Measurements from ENCODE around the gene CEP63. TPM values are rescaled to one million over a fixed set of nuclear protein-coding genes. Genes with fewer than 3 reads are reported as not detected.
"Not testable (repeated sequence)": the region's sequence is repeated elsewhere in the genome, so short reads cannot be mapped to it uniquely, and the experiment has no call there.

Gene CEP63
- total RNA-seq, 2 experiments from 2014 or later, result 21.8 to 22.0 TPM

GRCh38 chr3:134562055-134562454 lies 76.2 kb downstream of the CEP63 start:
- Mint-ChIP-seq H3K4me1 (peaks cover 1% of the 10 kb centered on the region), H3K27me3 (no peaks in the 10 kb centered on the region), H3K27ac (no peak overlapping the region), H3K9me3 (no peaks in the 10 kb centered on the region), H3K4me3 (no peak overlapping the region), H3K36me3 (peaks cover 31% of the 10 kb centered on the region)
- no peak for DNase-seq

- Mint-ChIP-seq H3K27me3 (no peaks in the 10 kb centered on the region), H3K27ac (no peak overlapping the region), H3K4me3 (no peak overlapping the region), H3K9me3 (peaks cover 3% of the 10 kb centered on the region), H3K36me3 (peaks cover 29% of the 10 kb centered on the region), H3K4me1 (peaks cover 1% of the 10 kb centered on the region)
- DNase-seq, result no peak
Observed at GRCh38 chr3:134563601-134564000, 77.7 kb downstream of the CEP63 start.

GRCh38 chr3:134564991-134565390 lies 79.1 kb downstream of the CEP63 start:
- Mint-ChIP-seq H3K4me3 (no peak overlapping the region), H3K36me3 (peaks cover 29% of the 10 kb centered on the region), H3K27ac (no peak overlapping the region), H3K27me3 (no peaks in the 10 kb centered on the region), H3K4me1 (peaks cover 1% of the 10 kb centered on the region), H3K9me3 (peaks cover 10% of the 10 kb centered on the region)
- no peak for DNase-seq

- Mint-ChIP-seq H3K4me1 (no peaks in the 10 kb centered on the region), H3K4me3 (no peak overlapping the region)
Observed at GRCh38 chr3:134567605-134568004, 81.7 kb downstream of the CEP63 start.

GRCh38 chr3:134568790-134569189 lies 82.9 kb downstream of the CEP63 start:
- peaks cover 25% of the 10 kb centered on the region for H3K9me3 Mint-ChIP-seq
- no peak overlapping the region for H3K27ac Mint-ChIP-seq
- no peak overlapping the region for H3K4me3 Mint-ChIP-seq
- no peaks in the 10 kb centered on the region for H3K4me1 Mint-ChIP-seq
- no peak for DNase-seq
- H3K27me3 Mint-ChIP-seq, result no peaks in the 10 kb centered on the region
- peaks cover 15% of the 10 kb centered on the region for H3K36me3 Mint-ChIP-seq

More at GRCh38 chr3:134567605-134568004, 81.7 kb downstream of the CEP63 start:
- Mint-ChIP-seq H3K9me3 (peaks cover 22% of the 10 kb centered on the region), H3K27ac (no peak overlapping the region), H3K36me3 (peaks cover 23% of the 10 kb centered on the region), H3K27me3 (no peaks in the 10 kb centered on the region)
- DNase-seq, result no peak

GRCh38 chr3:134569899-134570298 lies 84.0 kb downstream of the CEP63 start:
- H3K27me3 Mint-ChIP-seq, H3K27ac Mint-ChIP-seq, DNase-seq, H3K4me1 Mint-ChIP-seq, H3K4me3 Mint-ChIP-seq: not testable (repeated sequence)
- Mint-ChIP-seq H3K36me3 (peaks cover 12% of the 10 kb centered on the region), H3K9me3 (peaks cover 26% of the 10 kb centered on the region)

- peaks cover 7% of the 10 kb centered on the region for H3K36me3 Mint-ChIP-seq
- H3K27me3 Mint-ChIP-seq, result no peaks in the 10 kb centered on the region
- no peak for DNase-seq
- no peak overlapping the region for H3K4me3 Mint-ChIP-seq
- no peaks in the 10 kb centered on the region for H3K4me1 Mint-ChIP-seq
- no peak overlapping the region for H3K27ac Mint-ChIP-seq
- peaks cover 5% of the 10 kb centered on the region for H3K9me3 Mint-ChIP-seq
Observed at GRCh38 chr3:134576426-134576825, 90.6 kb downstream of the CEP63 start.

GRCh38 chr3:134576831-134577230 lies 91.0 kb downstream of the CEP63 start:
- Mint-ChIP-seq H3K4me1 (no peaks in the 10 kb centered on the region), H3K27me3 (no peaks in the 10 kb centered on the region)
- DNase-seq, result no peak

GRCh38 chr3:134579141-134579665 lies 93.3 kb downstream of the CEP63 start:
- Mint-ChIP-seq H3K27ac (no peak overlapping the region), H3K4me1 (no peaks in the 10 kb centered on the region), H3K4me3 (no peak overlapping the region), H3K36me3 (peaks cover 5% of the 10 kb centered on the region), H3K27me3 (no peaks in the 10 kb centered on the region), H3K9me3 (no peaks in the 10 kb centered on the region)
- DNase-seq, result no peak

More at GRCh38 chr3:134576831-134577230, 91.0 kb downstream of the CEP63 start:
- H3K4me3 Mint-ChIP-seq, result no peak overlapping the region
- H3K9me3 Mint-ChIP-seq, result peaks cover 5% of the 10 kb centered on the region
- no peak overlapping the region for H3K27ac Mint-ChIP-seq
- H3K36me3 Mint-ChIP-seq, result peaks cover 7% of the 10 kb centered on the region

GRCh38 chr3:134590766-134591165 lies 104.9 kb downstream of the CEP63 start:
- Mint-ChIP-seq H3K27me3 (peaks cover 5% of the 10 kb centered on the region), H3K4me3 (no peak overlapping the region), H3K4me1 (no peaks in the 10 kb centered on the region), H3K9me3 (no peaks in the 10 kb centered on the region), H3K27ac (no peak overlapping the region), H3K36me3 (no peaks in the 10 kb centered on the region)
- DNase-seq, result no peak

- Mint-ChIP-seq H3K4me3 (no peak overlapping the region), H3K9me3 (no peaks in the 10 kb centered on the region), H3K27me3 (no peaks in the 10 kb centered on the region), H3K27ac (no peak overlapping the region), H3K36me3 (no peaks in the 10 kb centered on the region), H3K4me1 (no peaks in the 10 kb centered on the region)
- no peak for DNase-seq
Observed at GRCh38 chr3:134592806-134593205, 106.9 kb downstream of the CEP63 start.

GRCh38 chr3:134594331-134594741 lies 108.5 kb downstream of the CEP63 start:
- Mint-ChIP-seq H3K27me3 (no peaks in the 10 kb centered on the region), H3K4me1 (no peaks in the 10 kb centered on the region), H3K36me3 (no peaks in the 10 kb centered on the region), H3K4me3 (no peak overlapping the region), H3K9me3 (no peaks in the 10 kb centered on the region), H3K27ac (no peak overlapping the region)
- no peak for DNase-seq

GRCh38 chr3:134594986-134595385 lies 109.1 kb downstream of the CEP63 start:
- not testable (repeated sequence) for H3K9me3 Mint-ChIP-seq, H3K4me1 Mint-ChIP-seq, H3K27ac Mint-ChIP-seq, H3K27me3 Mint-ChIP-seq, H3K4me3 Mint-ChIP-seq, H3K36me3 Mint-ChIP-seq, DNase-seq

GRCh38 chr3:134597390-134597970 lies 111.6 kb downstream of the CEP63 start:
- Mint-ChIP-seq H3K4me3 (no peak overlapping the region), H3K27me3 (peaks cover 9% of the 10 kb centered on the region), H3K9me3 (no peaks in the 10 kb centered on the region), H3K36me3 (no peaks in the 10 kb centered on the region), H3K4me1 (peaks cover 5% of the 10 kb centered on the region), H3K27ac (no peak overlapping the region)
- DNase-seq, result no peak

- Mint-ChIP-seq H3K4me3 (no peak overlapping the region), H3K9me3 (no peaks in the 10 kb centered on the region), H3K27me3 (peaks cover 9% of the 10 kb centered on the region), H3K36me3 (no peaks in the 10 kb centered on the region), H3K27ac (no peak overlapping the region), H3K4me1 (peaks cover 5% of the 10 kb centered on the region)
- no peak for DNase-seq
Observed at GRCh38 chr3:134598763-134599545, 113.1 kb downstream of the CEP63 start.

GRCh38 chr3:134600206-134600605 lies 114.3 kb downstream of the CEP63 start:
- peaks cover 9% of the 10 kb centered on the region for H3K27me3 Mint-ChIP-seq
- H3K4me3 Mint-ChIP-seq, result no peak overlapping the region
- H3K36me3 Mint-ChIP-seq, result no peaks in the 10 kb centered on the region
- H3K27ac Mint-ChIP-seq, result no peak overlapping the region
- peaks cover 5% of the 10 kb centered on the region for H3K4me1 Mint-ChIP-seq
- no peaks in the 10 kb centered on the region for H3K9me3 Mint-ChIP-seq
- DNase-seq, result no peak
